GM18502 (cell line): Measurements from ENCODE around the gene ARID4A.
"Not testable (repeated sequence)": the region's sequence is repeated elsewhere in the genome, so short reads cannot be mapped to it uniquely, and the experiment has no call there.

Source experiments
- ATAC-seq: cut with Tn5 transposase; IDR thresholded peaks from one replicate; pipeline ENCODE4 v1.9.1; 2021; ENCODE audit warnings: mild to moderate bottlenecking; ENCODE audit not compliant: unreplicated experiment, poor library complexity

ARID4A gene

DNA sequence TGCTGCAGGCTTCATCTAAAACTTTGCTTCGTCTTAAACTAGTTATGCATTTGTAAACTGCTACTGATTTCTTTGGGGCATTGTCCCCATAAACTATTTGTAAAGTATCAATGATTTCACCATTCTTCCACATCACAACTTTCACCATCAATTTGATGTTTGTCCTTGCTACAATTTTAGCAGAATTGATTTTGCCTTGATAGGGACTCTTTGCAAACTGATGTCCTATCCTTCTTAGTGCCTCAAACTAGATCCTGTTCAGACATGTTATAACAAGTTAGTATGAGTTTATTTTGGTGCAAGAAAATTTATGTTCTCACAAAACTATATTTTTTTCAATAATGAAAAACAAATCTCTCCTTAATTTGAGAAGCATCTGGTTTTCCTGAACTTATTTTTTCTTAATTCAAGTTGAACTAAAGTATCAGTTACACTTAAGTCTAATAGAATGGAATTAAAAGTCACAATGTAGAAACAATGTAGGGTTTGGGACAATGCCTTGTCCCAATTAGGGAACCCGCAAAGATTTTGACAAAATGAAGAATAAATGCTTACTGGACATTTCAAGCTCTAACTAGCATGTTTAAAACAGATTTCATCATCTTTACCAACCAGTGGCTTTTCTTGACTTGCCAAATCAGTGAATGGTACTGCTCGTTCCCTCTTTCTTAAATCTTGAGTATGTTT lies 10.1 kb upstream of the ARID4A start:
- no peak for ATAC-seq

DNA sequence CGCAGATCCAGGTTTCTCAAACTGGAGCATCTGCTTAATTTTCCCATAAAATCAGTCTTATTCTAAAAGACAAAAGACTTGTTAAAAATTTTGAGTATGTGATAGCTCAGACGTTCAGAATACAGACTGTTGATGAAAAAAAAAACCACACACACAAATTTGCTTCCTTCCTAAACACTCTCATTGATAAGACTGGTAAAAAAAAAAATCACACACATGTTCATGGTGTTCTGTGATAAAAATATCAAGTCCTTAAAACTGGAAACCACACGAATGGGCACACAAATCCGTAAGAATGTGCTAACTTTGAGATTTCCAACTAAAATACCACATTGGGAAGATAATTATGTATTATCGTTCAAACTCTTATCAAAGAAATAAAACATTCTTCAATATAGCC lies 6.7 kb upstream of the ARID4A start:
- ATAC-seq: no peak

- no peak for ATAC-seq
Observed at GRCh38 chr14:58292187-58292586, 6.2 kb upstream of the ARID4A start.

GRCh38 chr14:58294201-58294600 lies 4.2 kb upstream of the ARID4A start:
- ATAC-seq: no peak

DNA sequence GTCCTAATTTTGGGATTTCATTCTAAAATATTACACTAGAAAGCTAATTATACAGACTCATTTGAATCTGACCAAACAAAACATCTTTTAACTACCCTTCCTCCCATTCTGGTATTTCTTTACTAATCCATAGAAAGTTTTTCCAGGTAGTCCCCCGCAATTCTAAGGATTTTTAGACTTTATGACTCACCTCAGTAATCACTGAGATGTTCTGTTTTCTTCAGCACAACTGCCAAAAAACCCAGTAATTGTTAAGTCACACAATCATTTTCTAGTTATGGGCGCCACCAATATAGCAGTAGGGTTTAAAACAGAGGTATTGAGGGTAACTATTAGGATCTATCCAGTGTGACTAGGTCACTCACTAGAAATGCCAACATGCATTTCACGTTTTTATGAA lies 1.6 kb upstream of the ARID4A start:
- ATAC-seq: no peak

DNA sequence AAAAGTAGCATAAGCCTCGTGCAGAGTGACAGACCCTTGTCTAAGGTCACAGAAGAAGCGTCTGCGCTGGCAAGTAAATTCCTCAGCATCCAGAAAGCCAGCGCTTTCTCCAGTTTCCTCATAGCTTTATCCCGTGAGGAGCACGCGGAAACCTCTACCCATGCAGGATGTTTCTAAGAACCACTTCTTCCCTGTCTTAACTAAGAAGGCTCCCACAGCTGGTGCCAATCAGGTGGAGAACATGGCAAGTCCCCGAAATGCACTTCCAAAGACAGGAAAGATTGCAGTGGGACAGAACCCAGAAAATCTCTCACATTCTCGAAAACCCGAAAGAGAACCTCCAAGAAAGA lies 968 bp upstream of the ARID4A start:
- peak; percentile 1 for ATAC-seq

- ATAC-seq: peak; percentile 85
Observed at GRCh38 chr14:58297762-58298476, 436 bp upstream of the ARID4A start.

DNA sequence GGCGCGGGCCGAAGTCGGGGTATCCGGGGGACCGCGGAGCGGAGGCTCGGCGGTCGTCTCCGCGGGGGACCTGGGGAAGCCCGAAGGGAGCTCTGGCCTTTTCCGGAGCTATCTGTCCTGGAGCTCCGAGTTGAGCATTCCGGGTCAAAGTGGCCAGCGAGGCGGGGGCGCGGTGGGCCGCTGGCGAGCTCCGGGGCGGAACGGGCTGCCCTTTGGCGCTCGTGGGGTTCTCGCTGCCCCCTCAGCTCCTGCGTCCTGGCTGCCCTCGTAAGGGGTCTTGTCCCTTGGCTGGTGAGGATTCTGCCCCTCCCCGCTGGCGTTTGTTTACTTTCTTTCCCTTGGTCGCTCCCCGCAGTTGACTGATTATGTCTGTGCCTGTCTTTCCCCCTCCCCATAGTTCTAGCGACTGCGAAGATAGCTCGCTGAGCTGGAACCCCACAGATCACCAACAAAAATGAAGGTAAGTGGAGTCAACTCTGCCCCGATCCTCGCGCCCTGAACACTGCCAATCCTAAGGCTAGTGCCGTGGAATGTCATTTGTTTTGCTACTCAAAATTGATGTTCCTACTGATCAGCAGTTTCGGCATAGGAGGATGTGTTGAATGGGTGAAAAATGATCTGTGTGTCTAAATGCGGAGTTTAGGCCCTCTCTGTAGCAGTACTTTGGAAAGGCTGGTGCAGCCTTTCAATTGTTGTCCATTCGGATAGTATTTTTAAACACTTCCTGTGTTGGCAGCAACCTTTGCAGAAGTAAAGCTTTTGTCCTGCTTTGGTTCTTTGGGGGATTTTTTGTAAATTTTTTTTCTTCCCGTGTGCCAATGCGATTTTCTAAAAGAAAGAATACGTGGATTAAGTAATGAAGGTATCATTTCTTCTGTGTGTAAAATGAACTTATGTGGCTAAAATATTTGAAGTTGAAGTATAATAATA lies 1.3 kb downstream of the ARID4A start:
- ATAC-seq: no peak

DNA sequence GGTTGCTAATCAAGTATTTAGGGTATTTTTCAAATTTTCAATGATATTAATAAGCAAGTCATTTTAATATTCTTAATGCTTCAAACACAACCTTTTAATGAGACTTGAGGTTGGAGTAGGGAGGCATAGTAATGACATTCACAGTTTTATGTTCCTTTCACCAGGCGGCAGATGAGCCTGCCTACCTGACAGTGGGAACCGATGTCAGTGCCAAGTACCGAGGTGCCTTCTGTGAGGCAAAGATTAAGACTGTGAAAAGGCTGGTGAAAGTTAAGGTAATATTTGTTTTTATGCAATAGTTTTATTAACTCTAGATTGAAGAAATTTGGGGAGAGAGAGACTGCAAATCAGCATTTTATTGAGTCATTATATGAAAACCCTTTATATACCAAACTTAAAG lies 3.1 kb downstream of the ARID4A start:
- ATAC-seq: no peak

DNA sequence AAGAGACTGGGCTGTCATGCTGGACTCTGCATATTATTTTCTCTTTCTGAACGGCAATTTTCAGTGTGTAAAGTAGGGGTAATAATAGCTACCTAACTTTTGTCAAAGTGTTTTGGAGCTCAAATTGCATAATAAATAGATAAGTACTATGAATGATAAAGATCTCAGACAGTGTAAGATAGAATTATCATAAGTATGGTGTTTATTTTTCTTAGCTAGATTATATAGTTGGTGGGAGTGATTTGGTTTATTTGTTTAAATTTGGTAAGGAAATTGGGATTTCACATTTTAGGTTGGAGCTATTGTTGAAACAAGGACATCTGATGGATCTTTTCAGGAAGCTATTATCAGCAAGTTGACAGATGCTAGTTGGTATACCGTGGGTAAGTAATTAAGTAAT lies 7.4 kb downstream of the ARID4A start:
- ATAC-seq: no peak

- no peak for ATAC-seq
Observed at GRCh38 chr14:58307597-58308316, 9.4 kb downstream of the ARID4A start.

GRCh38 chr14:58309086-58309485 lies 10.7 kb downstream of the ARID4A start:
- ATAC-seq: no peak

- no peak for ATAC-seq
Observed at GRCh38 chr14:58313699-58314098, 15.3 kb downstream of the ARID4A start.

DNA sequence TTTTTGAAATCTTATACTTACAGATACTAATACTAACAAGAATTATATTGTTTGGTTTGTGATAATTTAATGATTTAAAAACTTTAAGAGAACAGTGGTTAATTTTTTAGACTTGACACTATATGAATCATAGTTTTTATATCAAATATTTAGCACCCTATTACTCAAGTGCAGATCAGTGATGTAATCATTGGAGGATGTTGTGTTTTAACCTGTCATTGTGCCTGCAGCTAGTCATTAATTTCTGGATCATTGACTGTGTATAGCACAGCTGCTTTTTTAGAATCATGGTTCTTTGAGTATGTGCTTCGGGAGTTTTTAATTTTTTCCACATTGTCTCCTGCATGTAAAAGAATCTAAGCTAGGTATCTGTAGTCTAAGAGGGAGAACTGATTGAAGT lies 17.3 kb downstream of the ARID4A start:
- ATAC-seq: no peak

GRCh38 chr14:58327019-58327418 lies 28.7 kb downstream of the ARID4A start:
- no peak for ATAC-seq

- peak; percentile 96 for ATAC-seq
Observed at GRCh38 chr14:58331111-58331510, 32.8 kb downstream of the ARID4A start.

- ATAC-seq: no peak
Observed at GRCh38 chr14:58332561-58332960, 34.2 kb downstream of the ARID4A start.

- not testable (repeated sequence) for ATAC-seq
Observed at GRCh38 chr14:58339666-58340065, 41.3 kb downstream of the ARID4A start.

DNA sequence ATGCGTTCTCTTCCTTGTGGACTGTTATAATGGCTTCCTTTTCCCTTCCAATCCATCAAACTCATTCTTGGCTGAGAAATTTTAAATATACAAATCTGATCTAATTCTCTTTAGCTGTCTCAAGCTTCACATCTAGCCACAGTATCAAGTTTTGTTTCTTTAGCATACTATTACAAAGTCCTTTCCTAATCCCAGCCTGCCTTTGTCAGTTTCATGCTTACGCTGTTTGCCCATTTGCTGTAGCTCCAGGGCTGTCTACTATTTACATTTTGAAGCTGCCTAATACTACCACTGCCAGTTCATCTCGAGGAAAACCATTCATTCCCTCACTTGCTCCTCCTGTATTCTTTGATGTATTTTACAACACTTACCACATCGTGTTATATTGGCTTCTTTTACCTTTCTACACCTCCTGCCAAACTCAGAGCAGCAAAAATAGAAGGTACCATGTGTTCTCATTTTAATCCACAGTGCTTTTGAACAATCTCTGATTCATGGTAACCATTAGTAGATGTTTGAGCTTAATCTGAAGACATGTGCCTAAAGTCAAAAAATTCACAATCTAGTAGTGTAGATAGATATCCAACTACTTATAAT lies 42.9 kb downstream of the ARID4A start:
- ATAC-seq: no peak

DNA sequence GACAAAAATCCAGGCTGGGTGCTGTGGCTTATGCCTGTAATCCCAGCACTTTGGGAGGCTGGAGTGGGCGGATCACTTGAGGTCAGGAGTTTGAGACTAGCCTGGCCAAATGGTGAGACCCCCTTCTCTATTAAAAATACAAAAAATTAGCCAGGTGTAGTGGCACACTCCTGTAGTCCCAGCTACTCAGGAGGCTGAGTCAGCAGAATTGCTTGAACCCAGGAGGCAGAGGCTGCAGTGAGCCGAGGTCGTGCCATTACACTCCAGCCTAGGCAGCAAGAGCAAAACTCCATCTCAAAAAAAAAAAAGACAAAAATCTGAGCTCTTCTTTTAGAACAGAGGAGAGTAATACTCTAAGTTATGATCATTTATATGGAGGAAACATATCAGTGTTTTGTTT lies 45.2 kb downstream of the ARID4A start:
- ATAC-seq: not testable (repeated sequence)
